ENCODE data around the gene CENPN.

DNA sequence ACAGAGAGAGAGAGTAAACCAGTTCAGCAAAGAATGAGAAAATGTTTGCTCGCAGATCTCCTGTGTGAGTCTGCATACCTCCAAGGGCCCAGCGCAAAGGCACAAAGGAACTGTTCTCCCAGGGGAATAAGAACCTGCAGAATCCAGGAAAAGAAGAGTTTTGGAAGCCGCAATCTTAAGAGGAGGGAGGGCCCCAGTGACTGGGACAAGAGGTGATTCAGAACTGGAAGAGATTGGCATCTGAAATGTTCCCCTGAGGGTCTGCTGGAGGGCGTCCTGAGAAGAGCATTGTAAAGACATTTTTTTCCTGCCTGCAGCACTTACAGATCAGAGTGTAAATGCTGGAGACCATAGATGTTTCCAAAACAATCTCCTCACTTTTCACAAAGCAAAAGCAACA lies 34.7 kb downstream of the CENPN start:
- TF ChIP-seq POLR2A (IDR thresholded peaks at IDR 0.05) = no peak
- TF ChIP-seq, protein P1, sequence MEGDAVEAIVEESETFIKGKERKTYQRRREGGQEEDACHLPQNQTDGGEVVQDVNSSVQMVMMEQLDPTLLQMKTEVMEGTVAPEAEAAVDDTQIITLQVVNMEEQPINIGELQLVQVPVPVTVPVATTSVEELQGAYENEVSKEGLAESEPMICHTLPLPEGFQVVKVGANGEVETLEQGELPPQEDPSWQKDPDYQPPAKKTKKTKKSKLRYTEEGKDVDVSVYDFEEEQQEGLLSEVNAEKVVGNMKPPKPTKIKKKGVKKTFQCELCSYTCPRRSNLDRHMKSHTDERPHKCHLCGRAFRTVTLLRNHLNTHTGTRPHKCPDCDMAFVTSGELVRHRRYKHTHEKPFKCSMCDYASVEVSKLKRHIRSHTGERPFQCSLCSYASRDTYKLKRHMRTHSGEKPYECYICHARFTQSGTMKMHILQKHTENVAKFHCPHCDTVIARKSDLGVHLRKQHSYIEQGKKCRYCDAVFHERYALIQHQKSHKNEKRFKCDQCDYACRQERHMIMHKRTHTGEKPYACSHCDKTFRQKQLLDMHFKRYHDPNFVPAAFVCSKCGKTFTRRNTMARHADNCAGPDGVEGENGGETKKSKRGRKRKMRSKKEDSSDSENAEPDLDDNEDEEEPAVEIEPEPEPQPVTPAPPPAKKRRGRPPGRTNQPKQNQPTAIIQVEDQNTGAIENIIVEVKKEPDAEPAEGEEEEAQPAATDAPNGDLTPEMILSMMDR (IDR thresholded peaks at IDR 0.05) = no peak

Data from body of pancreas (tissue), 4 donors.